Fibroblast of skin of right quadriceps (primary cell): ENCODE measurements around the gene SMG7.

Source experiments
- DNase-seq: peaks from one replicate; pipeline ENCODE4 v3.0.0-alpha.2; 2013

The SMG7 gene

DNA sequence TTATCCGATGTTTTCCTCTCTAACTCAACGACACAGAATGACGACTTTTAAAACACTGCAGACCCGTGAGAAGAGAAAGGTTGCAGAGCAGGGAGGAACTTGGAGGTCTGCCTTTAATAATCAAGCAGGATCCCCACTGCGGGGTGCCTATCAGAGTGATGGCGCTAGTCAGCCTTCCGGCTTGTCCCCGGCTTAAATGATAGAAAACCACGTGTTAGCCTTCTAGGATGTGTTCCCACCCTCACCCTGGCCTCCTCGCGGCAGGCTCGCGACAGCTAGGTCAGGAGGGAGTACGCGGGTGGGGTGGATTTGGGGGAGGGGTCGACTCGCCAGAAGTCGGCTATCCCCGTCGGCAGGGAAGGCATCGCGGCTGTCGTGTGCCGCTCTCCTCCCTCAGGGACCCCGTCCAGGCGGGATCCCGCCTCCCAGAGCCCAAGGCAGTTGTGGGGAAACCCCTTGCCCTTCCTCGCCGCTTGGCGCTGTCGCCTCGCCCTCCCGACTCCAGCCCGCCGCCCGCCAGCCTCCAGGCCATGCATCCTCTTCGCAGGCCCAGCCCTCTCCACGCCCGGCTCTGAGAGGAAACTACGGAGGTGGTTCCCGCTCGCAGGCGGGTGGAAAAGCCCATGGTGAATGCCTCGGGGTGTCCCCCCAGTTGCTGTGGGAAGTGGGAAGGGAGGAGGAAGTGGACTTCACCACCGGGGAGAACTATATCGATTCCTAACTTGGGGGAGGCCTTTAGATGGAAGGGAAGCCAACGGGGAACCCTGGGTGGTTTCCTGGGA, 1.1 kb upstream of the SMG7 start:
- peak; percentile 75 for DNase-seq

DNA sequence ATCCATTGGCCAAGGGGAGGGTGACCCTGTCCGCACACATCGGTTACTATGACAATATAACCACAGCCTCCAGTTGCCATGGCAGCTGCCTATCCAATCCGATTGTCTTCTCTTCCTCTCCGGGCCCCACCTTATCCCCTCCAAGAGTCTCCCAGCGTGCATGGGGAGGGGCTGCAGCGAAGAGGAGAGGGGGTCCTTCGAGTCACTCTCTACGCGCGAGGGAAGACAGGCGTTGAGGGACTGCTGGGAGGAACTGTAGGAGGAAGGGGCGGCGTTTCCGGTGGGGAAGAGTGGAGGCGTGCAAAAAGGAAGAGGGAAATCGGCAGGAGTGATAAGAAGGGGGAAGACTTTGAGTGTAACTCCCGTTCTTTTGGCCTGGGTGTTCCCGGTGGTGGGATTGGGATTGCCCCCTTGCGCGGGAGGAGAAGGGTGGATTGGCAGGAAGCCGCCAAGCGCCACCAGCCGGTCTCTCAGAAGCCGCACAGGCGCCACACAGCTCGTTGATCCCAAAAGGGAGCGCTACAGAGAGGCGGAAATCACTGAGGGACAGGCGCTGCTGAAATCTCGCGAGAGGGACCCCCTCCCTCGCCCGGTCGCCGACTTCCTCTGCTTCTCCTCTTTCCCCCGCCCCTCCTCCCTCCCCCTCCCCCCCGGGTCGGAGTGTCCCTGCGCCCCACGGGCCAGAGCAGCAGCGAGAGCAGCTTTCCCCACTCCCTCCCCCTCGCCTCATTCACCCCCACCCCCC, 384 bp upstream of the SMG7 start:
- DNase-seq = peak; percentile 99

DNA sequence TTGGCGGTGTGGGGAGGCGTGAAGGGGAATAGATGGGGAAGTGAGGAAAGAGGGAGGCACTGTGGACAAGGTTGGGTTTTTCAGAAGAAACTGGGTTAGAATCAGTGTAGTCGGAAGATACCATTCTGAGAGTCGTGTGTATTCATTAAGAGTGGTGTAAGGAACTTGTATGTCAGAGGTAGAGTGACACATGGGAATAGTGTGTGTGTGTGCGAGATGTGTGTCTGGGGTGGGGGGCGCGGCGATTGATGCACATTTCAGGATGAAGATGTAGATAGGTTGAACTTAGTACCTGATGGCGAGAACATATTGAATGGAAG, 878 bp downstream of the SMG7 start:
- DNase-seq = no peak

DNA sequence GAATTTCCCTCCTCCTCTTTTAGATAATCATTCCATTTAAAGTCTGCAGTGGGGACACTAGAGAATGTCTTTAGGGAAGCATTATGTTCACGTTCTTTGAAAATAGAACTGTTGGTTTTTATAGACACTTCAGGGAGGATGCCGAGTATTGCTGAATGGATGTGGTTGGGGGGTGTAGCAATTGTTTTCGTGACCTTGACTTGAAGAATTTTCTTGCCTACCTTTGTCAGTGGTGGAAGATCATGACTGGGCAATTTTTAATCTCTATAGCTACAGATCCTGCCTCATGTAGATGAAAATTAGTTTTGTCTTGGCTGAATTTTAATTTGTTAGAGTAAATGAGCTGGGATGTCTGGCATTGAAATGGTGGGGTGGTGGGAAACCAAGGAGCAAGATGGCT, 3.8 kb downstream of the SMG7 start:
- DNase-seq = no peak

DNA sequence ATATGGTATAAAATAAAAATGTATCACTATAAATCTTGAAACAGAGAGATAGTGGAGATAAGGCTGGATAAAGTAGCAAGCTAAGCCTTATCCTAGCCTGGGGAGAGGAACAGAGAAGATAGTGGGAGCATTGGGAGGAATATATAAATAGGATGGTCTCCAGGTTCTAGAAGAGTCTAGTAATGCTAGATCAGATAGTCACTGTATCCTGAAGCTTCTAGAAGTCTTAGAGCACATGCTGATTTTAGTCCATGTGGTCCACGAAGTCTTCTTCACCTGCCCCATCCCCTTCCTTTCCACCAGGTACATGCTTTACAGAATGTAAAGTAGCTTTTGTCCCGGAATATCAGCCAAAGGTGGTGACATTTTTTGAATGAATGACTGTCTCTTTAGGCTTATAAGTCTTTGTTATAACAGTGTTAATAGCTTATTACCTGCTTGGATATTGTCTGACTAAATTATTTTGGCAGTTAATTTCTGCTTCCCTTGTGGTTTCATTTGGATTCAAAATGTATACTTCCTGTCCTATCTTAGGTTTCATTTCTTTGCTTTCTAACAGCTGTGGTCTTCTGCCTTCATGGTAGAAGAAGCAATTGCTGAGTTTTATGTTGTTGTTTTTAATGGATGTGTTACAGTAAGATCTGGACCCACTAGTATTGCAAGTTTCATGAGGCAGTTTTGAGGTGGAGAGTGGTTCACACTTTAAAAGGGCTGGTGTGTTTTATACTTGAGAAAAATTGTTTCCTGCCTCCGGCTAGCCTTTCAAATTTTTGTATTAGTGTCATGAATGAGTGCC, 5.9 kb downstream of the SMG7 start:
- DNase-seq = no peak

DNA sequence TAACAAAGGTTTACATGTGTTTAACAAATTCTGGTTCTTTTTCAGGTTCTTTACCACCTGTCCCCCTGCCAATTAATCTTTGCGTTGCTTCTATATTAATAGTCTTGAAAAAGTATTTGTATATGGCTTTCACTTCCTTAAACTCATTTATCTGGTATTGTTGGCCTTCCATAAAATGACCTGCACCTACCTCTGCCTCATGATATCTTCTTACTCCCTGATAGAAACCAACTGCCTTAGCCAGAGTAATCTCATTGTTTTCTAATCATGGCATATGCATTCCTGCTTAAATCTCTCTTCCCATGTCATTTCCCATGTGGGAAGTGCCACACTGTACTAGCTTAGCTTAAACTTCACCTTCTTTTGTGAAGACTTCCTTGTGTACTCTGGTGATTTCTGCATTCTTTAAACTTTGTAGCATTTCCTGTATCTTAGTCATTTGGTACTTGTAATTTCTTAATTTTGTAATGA, 8.7 kb downstream of the SMG7 start:
- DNase-seq = peak; percentile 28

DNA sequence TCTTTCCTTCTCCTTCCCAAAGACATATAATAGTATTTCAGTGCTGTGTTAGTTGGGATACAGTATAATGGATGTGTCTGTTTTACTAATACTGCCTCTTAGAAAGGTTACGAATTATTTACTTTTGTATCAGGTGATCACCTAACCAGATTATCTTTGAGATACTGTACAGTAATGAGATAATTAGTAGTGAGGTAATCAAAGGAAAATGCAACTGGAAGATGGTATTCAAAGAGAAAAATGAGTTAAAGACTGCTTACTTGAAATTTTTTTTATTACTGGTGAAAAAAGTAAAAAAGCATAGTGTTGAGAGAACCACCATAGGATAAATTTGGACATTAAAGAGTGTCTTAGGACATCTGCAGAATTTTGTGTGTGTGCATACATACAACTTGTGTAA, 10.9 kb downstream of the SMG7 start:
- no peak for DNase-seq

DNA sequence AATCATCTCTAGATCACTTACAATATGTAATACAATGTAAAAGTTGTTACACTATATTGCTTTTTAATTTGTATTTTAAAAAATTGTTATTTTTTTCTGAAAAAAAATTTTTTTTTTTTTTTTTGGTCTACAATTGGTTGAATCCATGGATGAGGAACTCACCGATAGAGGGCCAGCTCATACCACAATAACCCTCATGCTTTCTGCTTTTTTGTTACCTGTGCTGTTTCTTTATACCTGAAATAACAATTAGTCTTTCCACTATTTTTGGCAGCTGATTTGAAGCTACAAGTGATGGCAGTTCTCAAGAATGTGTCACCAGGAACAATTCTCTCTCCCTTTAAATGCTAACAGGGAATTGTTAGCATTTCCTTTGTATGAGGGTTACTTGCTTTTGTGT, 12.0 kb downstream of the SMG7 start:
- DNase-seq = no peak

DNA sequence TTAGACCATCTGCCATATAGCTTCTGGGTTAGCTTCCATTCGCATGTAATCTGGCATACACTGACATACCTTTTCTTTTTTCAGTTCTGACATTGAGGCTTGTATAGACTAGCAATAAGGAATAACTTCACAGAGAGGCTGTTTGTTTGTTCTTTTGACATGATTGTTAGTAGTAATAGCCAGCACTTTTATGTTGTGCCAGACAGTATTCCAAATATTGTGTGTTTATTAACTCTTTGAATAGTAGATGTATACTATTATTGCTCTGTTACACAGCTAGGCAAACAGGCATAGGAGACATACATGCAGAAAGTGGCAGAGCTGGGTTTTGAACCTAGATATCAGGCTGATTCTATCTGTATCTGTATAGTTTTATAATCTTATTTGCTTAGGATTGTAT, 12.6 kb downstream of the SMG7 start:
- DNase-seq = no peak

DNA sequence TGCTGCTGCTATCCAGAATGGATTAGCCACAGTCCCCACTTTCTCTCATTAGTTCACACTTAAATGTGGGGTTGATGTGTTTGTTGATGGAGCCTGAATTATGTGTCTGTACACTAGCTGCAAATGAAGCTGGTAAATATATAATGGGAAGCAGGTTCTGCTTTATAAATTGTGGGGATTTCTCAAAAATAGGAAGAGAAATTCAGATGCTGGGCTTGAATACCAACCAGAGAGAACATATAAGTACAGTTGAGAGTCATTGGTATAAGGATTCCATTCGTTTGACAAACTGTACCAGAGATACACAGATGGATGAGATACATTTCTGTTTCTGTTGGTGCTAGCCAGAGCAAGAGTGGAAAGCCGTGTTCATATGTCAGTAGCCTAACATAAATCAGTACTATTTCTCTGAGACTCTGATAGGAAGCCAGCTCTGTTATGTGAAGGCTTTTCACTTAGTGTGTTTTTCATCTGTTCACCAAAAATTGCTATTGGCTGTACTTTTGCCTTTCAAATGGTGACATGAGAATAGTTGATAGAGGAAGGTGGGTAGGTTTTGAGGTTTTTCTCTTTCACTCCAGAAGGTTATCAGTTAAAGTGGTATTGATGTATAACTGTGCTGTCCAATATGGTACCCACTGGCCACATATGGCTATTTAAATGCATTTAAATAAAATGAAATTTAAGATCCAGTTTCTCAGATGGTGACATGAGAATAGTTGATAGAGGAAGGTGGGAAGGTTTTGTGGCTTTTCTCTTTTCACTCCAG, 15.6 kb downstream of the SMG7 start:
- no peak for DNase-seq

DNA sequence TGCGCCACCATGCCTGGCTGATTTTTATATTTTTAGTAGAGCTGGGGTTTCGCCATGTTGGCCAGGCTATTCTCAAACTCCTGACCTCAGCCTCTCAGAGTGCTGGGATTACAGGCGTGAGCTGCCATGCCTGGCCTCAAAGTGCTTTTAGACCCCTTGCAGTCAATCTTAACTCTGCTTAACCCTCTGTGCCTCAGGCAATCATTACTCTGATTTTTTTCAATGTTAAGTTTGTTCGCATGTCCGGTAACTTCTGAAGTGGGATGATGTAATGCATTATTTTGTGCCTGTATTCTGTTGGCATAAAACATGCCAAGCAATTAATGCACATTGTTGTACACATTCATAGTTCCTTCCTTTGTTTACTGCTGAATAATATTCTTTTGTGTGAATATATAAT, 18.6 kb downstream of the SMG7 start:
- no peak for DNase-seq

DNA sequence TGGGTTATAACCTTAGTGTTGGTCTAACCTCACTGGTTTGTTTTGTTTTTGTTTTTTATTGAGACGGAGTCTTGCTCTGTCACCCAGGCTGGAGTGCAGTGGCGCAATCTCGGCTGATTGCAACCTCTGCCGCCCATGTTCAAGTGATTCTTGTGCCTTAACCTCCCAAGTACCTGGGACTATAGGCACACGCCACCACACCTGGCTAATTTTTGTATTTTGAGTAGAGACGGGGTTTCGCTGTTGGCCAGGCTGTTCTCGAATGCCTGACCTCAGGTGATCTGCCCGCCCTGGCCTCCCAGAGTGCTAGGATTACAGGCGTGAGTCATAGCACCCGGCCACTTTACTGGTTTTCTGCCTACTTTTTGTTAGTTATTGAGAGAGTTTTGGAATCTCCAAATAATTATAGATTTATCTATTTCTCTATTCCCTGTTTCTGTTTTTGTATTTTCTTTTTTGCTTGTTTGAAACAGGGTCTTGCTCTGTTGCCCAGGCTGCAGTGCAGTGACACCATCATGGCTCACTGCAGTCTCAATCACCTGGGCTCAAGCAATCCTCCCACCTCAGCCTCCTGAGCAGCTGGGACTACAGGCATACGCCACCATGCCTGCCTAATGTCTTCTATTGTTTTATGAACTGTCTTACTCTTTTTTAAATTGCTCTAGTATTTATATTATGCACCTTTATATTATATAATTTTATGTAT, 21.4 kb downstream of the SMG7 start:
- DNase-seq = no peak

DNA sequence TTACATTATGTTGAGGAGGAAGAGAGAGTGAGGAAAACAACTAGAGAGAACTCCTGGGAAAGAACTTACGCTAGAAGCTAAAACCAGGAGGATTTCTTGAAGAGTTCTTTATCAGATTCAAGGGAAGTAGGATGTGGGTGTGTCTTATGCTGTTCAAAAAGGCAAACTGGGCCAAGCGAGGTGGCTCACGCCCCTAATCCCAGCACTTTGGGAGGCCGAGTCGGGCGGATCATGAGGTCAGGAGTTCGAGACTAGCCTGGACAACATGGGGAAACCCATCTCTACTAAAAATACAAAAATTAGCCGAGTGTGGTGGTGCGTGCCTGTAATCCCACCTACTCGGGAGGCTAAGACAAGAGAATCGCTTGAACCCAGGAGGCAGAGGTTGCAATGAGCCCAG, 23.1 kb downstream of the SMG7 start:
- no peak for DNase-seq

DNA sequence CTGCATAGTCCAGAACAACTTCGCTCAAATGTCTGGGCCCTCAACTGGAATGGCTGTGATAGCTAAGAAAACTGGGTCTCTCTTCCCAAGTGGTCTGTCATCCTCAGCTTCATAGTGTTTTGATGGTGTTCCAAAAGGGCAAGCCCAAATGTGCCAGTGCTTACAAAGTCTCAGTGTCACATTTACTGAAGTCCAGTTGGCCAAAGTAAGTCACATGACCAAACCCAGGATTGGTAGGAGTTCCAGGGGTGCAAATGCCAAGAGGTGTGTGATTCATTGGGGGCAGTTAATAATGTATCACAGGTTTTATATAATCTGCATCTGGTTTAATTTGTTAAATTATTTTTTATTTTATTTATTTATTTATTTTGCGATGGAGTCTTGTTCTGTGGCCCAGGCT, 24.9 kb downstream of the SMG7 start:
- DNase-seq = no peak

DNA sequence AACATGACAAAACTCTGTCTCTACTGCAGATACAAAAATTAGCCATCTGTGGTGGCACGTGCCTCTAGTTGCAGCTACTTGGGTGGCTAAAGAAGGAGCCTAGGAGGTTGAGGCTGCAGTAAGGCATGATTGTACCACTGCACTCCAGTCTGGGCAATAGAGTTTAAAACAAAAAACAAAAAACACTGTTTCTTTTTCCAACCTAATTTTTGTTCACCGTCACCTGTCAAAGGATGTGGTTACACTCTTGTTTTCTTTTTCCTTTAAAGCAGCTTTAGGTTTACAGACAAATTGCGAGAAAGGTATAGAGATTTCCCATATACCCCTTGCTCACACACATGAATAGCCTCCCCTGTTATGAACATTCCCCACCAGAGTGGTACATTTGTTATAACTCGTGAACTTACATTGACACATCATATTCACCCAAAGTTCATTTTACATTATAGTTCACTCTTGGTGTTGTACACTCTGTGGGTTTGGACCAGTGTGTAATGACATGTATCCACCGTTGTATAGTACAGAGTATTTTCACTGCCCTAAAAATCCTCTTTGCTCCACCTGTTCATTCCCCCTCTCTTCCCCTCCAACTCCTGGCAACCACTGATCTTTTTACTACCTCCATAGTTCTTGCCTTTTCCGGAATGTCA, 26.2 kb downstream of the SMG7 start:
- DNase-seq = no peak

DNA sequence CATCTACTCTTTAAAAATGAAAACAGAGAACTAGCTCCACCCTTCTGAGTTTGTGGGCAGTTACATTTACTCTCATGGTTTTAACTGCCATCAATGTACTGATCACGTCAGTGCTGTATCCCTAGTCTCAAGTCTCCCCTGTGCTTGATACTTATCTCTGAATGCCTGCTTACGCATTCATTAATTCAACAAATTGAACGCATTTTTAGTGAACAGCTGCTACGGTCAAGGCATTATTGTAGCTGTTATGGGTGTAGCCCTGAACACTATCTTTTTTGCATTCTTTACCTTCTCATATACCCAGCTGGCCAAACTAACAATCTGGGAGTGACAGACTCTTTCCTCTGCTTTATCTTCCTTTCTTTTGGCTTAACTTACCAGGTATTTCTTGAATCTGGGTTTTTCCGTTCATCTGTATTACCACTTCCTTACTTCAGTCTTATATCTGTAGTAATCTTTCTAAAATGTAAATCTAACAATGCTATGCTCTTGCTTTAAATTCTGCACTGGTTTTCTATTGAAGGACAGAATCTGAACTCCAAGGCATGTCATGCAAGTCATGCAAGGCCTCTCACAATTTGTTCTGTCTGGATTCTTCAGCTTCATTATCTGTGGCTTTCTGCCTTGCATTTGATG, 33.3 kb downstream of the SMG7 start:
- no peak for DNase-seq

DNA sequence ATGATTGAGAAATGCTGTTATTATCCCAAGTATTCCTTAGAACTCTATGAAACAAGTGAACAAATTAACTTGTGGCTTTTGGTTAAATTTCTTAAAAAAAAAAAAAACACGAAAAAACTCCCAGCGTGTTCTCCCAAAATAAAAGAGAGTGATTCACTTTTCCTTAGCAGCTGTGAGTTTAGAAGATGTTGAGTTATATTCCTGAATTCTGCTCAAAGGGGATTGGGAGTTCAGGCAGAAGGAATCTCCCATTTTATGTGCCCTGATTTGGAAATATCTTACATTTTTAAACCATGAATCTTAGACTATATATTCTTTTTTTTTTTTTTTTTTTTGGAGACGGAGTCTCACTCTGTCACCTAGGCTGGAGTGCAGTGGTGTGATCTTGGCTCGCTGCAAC, 34.3 kb downstream of the SMG7 start:
- DNase-seq = peak; percentile 40

DNA sequence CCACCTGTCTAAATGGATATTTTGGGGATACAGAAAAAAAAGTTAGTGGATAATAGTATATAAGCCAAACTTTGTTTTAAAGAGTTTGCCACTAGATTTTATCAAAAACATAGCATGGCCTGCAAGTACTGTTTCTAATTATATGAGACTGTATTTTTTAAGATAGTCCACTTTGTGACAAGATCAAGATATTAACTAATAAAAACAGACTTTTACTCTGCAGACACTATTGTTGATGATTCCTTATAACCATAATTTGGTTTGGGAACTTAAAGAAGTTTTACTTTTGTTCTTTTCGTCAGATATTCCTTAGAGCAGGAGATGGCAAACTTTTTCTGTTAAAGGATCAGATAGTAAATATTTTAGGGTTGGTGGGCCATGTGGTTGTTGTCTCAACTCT, 36.4 kb downstream of the SMG7 start:
- no peak for DNase-seq

DNA sequence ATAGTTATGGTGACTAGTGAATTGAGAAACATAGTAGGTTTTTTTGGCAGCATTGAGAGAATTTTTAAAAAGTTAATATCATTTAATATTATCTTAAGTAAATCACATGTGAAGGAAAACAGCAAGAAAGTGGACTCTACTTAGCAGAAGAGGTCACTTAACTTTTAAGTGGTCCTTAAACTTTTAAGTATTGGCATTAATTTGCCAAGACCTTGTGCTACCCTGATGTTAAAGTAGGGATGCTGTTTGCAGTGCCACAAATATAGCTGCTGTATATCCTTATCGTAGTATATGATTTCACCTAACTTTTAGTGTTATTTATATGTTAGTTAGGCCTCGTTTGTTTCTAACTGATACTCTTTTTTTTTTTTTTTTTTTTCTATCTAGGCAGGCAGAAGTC, 40.2 kb downstream of the SMG7 start:
- no peak for DNase-seq

DNA sequence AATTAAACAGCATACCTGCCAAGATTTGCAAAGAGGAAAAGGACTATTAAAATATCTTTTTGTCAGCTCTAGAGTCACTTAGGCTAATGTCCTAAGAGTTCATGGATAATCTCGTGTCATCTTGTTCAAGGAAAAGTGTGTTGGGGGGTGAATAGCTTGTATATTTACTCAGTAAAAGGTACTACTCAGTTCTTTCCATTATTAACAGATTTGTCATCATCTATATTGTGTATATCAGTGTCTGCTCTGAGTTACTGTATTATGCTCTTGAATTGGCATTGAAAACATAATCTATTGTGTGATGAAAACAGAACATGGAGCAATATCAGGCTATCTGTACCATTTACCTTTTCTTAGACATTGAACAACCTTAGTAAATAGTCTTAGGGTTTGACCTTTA, 41.9 kb downstream of the SMG7 start:
- no peak for DNase-seq

DNA sequence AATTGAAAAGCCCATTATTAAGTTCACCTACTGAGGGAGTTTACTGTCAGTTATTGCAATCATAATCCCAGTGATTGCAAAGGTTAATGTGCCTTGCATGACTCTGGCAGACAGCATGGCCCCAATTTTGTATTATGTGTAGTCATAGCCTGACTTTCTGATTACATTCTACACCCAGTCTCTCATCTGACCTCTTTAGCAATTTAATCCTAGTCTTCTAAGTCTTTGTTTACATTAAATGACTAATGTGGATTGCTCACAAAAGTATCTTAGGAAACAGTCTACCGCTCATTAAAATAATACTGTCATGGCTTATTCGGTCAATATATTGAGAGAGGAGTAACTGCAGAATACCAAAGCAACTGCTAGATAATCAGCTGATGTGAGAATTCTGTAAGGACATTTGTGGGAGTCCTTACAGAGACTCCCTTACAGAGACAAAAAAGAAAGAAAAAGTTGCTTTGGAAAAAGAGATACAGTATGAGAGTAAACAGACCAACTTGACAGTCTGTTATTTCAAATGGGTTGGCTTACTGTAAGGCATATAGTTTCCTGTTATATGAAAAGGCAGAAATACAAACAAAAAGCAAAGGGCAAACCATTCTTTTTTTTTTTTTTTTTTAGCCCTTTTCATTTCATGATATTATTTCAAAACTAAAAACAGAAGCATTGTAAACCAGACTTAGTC, 42.8 kb downstream of the SMG7 start:
- DNase-seq = peak; percentile 77
